Body of pancreas (tissue), 4 donors: ENCODE measurements around the gene PRKAR1A.

Source experiments
- CTCF ChIP-seq, 7 experiments: fragments of 450-650 bp in 4 of 7; fragments of 200-600 bp in 3 of 7; sonication (generic) in 3 of 7; IDR thresholded peaks; one replicate each; pipeline ENCODE4 v1.5.1; 2016 to 2019; ENCODE audit warnings: antibody characterized with exemption in 7 of 7
- POLR2A ChIP-seq, 3 donors: fragments of 450-650 bp; IDR thresholded peaks; one replicate each; pipeline ENCODE4 v1.6.1; 2016; ENCODE audit warnings: antibody characterized with exemption in 3 of 3, mild to moderate bottlenecking in 2 of 3

GRCh38 chr17:68470961-68471360 is 41.3 kb upstream of the PRKAR1A start:
- TF ChIP-seq CTCF (IDR thresholded peaks at IDR 0.05) (no peak), POLR2A (IDR thresholded peaks at IDR 0.05) (no peak)
